SK-MEL-5 (cell line): Measurements from ENCODE around the gene PRR12. TPM values are rescaled to one million over a fixed set of nuclear protein-coding genes. Genes with fewer than 3 reads are reported as not detected.
A peak's percentile ranks its signal among the peaks of the same experiment; 100 is the strongest.
"Not testable (repeated sequence)": the region's sequence is repeated elsewhere in the genome, so short reads cannot be mapped to it uniquely, and the experiment has no call there.

Source experiments
- DNase-seq: peaks from one replicate; pipeline ENCODE4 v3.0.0-alpha.2; 2016; ENCODE audit warnings: low read depth, low spot score
- in situ Hi-C: cut with HindIII; loops from 2 replicates; pipeline ENCODE4 v1.10.0; 2016; ENCODE audit warnings: low sequenced_read_pairs, high pct_unique_total_duplicates, low pct_unique_long_range_greater_than_20kb
- total RNA-seq: library from RNA; depleted of rRNA; stranded (reverse); fragments of >200 nt; shearing (Covaris generic); gene quantifications from 2 replicates; pipeline ENCODE4 v1.2.3, GENCODE V29; 2014

The PRR12 gene
- total RNA-seq, 1 experiment from 2014 or later: 0.87 TPM

DNA sequence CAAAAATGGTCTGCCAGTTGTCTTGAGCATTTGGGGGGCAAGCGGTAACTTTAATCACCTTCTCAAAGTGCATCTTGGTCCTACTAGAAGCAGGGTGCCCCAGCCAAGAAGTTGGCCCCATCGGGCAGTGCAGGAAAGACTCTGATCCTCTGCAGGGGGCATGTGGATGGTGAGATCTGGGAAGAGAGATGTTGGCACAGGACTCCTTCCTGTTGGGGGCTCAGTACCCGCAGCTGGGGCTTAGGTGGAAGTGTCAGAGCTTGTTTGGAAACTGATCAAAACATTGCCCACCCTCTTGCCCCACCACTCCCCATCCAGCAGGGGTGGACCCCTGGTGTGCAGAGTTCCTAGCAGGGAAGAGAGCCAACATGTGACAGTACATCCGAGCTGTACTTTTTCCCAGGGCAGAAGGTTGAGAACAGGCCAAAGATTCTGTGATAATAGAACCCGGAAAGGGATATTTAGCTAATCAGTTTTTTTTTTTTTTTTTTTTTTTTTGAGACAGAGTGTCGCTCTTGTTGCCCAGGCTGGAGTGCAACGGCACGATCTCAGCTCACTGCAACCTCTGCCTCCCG lies 40.1 kb downstream of the PRR12 start:
- no peak for DNase-seq
- in situ Hi-C loops: no loop called here

DNA sequence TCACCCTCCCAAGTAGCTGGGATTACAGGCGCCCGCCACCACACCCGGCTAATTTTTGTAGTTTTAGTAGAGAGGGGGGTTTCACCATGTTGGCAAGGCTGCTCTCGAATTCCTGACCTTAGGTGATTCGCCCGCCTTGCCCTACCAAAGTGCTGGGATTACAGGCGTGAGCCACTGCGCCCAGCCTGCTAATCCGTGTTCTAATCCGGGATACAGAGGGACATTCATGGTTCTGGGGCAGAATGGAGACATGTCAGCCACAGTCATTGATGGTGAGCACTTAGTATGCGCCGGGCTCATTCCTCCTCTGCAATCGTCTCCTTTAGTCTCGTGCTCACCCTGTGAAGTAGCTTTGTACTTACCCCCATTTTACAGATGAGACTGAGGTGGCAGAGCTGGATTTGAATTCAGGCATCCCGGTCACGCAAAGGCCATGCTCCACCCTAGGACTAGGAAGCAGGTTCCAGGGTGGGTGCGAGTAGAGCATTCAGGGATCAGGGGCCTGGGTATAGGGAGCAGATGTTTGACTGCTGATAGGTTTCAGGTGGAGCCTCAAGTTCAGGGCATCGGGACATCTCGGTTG lies 40.7 kb downstream of the PRR12 start:
- DNase-seq: no peak
- in situ Hi-C loops: no loop called here

DNA sequence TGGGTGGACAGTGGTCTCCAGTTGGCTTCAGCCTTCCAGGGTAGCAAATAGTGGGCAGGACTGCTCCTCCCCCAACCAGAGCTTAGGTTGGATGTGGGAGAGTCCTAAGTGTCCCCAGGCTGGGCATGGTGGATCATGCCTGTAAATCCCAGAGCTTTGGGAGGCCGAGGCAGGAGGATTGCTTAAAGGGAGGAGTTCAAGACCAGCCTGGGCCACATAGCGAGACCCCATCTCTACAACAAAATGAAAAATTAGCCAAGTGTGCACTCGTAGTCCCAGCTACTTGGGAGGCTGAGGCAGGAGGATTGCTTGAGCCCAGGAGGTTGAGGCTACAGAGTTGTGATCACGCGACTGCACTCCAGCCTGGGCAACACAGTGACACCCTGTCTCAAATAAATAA lies 41.6 kb downstream of the PRR12 start:
- no peak for DNase-seq
- in situ Hi-C loops: no loop called here

DNA sequence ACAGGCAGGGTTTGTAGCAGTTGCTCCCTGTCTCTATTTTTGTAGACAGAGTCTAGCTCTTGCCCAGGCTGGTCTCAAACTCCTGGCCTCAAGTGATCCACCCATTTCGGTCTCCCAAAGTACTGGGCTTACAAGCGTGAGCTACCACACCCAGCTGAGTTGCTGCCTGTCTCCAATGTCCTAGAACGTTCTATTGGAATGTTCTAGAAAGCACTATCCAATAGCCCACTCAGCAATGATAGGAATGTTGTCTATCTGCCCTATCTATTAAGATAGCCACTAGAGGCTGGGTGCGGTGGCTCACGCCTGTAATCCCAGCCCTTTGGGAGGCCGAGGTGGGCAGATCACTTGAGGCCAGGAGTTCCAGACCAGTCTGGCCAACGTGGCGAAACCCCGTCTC lies 42.3 kb downstream of the PRR12 start:
- in situ Hi-C loops, DNase-seq: not testable (repeated sequence)

DNA sequence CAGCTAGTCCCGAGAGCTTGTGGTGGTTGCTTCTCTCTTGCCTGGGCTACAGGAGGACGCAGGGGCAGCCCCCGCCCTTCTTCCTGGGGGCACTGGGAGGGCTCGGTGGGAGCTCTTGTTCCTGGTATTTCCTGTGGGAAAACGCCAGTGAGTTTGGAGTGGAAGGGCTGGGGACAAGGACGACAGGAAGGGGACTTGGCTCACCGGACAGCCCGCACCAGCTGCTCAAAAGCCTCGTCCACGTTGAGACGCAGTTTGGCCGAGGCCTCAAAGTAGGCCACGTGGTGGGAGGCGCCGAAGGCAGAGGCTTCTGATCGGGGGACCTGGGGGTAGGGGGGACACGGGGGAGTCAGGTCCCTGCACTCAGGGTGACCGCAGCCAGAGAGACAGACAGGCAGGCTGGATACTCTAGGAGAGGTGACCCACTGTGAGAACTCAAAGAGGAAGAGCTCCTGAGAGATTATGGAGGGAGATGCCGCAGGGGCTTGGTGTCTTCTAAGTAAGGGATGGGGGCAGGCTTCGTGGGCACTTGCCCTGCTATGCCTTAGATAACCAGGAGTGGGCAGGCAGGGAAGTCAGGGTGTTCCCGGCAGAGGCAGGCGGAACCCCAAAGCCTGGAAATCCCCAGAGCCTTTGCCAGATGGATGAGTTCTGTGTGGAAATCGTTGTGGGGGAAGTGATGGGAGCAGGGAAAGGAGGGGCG lies 44.7 kb downstream of the PRR12 start:
- in situ Hi-C loops: no loop called here
- DNase-seq: no peak

DNA sequence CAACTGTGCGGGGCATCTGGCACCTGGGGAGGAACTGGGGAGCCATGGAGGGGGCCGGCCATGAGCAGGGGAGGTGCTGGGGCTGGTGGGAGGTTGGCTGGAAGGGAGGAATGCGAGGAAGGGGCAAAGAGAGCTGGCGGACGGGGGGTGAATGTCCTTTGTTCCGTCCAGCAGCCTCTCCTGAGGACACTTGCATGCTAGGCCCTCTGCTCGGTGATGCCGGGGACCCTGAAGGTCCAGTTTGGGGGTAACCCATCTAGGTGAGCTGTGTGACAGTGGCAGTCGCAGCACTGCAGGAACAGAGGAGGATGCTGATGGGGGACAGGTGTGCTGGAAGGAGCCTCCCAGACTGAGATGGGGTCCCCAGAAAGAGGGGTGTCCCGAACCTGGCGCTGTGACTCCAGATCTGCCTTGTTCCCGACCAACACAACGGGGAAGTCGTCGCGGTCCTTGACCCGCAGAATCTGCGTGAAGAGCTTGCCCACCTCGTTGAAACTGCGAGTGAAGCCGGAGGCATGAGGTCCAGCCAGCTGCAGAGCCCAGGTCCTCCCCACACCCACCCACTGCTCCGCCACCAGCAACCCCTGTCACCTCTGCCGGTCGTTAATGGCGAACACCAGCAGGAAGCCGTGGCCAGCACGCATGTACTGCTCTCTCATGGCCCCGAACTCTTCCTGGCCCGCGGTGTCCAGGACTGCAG lies 45.4 kb downstream of the PRR12 start:
- in situ Hi-C loops: no loop called here
- no peak for DNase-seq

DNA sequence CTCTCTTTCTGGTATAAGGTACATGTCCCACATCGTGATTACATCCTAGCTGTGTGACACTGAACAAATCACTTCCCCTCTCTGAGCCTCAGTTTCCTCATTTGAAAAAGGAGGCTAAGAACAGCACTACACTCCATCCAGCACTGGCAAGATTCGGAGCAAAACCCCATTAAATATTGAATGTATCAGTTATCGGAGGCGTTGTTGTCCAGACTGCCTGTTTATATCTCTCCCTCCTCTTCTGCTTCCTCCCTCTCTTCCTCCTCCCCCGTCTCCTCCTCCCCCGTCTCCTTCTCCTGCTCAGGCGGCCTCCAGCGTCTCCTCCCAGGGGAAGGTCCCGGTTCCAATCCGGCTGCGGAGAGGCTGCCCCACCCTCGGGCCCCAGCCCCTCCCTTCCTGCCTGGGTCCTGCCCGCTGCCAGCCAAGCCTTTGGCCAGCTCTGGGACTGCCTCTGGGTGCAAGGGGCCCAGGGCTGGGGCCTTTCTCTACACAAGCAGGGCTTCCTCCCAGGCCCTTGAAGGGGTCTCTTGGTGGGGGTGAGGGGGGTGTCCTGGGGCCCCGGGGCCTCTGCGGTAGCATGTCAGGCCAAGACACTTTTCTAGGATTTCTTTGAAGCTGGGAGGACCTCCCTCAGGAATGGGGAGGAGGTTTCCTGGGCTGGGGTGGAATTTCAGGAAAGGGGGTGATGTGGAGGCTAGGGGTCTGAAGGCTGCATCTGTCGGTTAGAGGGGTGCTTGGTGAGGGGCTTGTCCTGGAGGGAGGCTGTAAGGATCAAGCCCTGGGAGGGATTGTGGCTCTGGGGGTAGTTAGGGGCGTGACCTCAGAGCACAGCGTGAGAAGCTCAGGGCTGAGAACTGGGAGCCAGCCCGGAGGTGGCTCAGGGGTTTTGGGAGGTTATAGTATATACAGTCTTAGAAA lies 47.1 kb downstream of the PRR12 start:
- peak; percentile 69 for DNase-seq
- in situ Hi-C loops: no loop called here

DNA sequence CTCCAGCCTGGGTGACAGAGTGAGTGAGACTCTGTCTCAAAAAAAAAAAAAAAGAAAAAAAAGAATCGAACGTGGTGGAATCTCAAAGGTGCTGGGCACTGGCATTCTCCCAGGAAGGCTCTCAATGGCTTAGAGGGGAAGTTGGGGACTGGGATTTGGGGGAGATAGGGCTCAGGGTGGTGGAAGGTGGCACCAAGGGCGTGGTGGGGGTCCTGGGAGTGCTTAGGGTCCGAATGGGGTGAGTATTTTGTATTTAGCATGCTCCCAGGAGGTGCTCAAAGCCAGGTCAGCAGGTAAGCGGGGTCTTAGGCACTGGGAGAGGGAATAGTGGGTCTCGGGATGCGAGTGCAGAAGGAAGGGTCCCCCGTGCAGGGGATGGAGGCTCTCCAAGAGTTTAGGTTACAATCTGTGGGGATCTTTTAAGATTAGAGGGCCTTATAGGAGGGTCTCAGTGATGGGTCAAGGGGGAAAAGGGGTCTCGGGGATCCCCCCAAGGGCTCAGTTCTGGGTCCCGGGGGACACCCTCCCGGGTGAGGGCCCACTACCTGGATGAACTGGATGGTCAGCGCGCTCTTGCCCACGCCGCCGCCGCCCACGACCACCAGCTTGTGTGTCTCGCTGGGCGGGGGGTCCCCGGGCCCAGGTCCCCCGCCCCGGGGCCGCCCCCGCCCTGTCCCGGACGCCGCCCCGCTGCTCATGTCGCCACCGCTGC lies 48.6 kb downstream of the PRR12 start:
- in situ Hi-C loops: no loop called here
- DNase-seq: no peak

DNA sequence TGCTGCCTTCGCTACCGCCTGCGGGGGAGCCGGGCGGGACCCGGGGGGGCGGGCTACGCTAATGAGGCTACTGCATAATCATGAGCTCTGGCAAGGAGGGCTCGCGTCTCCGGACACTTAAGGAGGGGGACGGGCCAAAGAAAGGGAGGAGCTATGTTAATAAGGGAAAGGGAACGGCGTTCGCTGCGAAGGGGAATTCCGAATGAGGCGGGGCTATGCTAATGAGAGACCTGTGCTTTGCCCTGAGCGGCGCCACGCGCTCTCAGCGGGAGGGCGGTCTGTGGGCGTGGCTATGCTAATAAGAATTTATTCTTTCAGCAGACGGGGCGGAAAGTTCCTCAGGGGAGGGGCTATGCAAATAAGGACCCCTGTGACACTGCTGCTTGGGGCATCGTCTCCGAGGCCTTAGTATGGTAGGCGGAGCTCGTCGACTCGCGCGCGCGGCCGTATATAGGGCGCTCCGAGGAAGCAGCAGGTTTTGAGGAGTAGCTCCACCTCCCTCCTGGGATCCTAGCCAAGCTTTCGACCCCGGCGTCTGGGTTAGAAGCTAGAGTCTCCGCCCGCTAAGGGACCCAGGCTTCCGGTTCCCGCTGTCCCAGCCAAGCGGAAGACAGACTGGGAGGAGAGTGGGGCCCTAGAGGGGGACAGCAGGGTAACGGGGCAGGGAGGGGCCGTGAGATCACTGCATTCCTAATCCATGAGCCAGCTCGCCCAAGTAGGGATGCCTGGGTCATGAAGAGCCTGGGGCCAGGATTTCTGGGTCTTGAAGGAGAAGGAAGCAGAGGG lies 49.3 kb downstream of the PRR12 start, which contains the start of gene RRAS:
TSS of gene RRAS (minus strand) at position 31 of the 786 bp plus-strand sequence. CDS start 45 bp downstream, outside the sequence.
- peak; percentile 99 for DNase-seq
- in situ Hi-C loops: no loop called here

DNA sequence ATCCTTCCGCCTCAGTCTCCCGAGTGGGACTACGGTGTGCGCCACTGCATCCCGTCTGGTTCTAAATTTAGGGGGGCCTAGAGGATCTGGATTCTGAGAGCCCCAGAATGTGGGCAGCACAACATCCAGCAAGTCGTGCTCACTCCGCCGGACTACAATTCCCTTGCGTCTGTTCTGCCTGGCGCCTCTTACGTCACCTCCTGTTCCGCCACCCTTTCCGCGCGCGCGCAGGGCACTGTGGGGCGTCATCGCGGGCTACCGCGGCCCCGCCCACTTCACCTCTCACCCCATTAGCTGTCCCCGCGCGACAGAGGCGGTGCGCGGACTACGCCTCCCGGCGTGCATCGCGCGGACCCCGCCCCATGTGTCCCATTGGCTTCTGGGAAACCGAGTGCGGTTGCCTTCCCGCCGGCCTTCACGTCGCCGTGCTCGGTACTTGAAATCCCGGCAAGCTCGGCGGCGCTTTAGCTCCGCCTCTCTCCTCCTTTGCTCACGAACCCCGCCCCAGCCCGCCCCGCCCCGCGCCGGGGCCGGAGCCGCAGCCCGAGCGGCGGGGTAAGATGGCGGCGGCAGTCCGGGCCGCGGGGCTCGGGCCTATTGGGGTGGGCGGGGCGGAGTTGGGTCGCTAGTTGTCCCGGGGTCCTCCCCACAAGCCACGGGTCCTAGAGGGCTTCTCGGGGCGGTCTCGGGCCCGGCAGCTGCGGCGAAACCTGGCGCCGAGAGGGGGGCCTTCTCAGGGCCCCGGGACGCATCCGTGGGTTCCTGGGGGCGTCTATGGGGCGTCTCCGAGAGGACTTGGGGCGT lies 50.9 kb downstream of the PRR12 start, which contains the start of gene SCAF1:
TSS of gene SCAF1 (plus strand) at position 522 of the 804 bp plus-strand sequence. CDS start 2,818 bp downstream, outside the sequence.
- DNase-seq: peak; percentile 98
- in situ Hi-C loops: no loop called here

DNA sequence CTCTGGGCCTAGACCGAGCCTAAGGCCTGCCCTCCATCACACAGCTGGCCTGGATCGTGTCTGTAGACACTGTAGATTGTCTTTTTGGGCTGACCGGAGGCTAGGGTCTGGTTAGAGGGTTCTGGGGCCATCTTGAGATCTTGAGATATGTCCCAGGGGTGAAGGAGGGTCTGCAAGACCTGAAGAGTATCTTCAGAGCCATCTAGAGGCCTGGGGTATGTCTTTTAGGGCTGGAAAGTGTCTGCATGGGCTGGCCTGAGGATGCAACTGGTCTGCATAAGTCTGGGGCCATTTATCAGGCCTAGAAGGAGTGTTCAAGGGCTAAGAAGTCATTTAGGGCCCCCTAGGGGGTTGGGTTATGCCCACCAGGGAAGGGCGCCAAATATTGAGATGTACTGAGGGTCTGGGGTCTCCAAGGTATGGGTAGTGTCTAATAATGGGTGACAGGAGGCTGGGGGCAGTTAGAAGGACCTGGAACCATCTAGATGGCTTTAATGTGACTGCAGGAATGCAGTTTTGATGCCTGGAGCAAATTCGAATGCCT lies 51.6 kb downstream of the PRR12 start:
- in situ Hi-C loops: no loop called here
- DNase-seq: no peak

DNA sequence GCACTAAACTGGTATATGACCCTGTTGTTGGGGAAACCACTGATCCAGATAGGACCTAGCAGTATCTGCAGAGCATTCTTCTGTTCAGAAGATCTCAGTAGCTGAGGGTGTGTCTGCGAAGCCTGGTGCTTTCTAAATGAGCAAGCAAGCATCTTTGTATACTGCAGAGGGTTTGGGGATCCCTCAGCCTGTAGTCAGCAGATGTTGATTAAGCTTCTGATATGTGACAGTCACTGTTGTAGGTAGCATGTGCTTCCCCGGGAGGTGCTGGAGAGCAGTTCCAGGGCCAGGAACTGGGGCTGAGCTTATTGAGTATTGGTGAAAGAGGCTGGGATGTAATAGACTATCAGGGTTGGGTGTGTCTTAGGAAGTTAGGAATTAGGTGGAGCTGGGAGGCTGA lies 52.5 kb downstream of the PRR12 start:
- no peak for DNase-seq

DNA sequence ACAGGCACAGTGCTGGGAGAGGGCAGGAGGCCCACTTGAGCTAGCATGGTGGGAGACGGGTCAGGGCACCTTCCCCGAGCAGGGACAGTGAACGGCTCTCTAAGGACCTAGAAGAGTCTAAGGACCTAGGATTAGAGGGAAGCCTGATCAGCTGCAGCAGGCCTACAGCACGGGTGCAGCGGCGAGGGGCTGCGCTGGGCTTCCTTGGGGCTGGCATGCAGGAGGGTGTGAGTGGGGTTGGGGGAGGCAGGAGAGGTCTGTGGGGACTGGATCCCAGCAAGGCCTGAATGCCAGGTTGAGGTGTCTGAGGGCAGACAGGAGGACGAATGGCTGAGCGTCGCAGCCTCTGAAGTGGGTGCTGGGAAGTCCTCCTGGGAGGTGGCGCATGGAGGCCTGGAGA lies 54.6 kb downstream of the PRR12 start:
- in situ Hi-C loops: no loop called here
- DNase-seq: no peak

More for the DNA sequence above, 52.5 kb downstream of the PRR12 start:
- in situ Hi-C loops: no loop called here

DNA sequence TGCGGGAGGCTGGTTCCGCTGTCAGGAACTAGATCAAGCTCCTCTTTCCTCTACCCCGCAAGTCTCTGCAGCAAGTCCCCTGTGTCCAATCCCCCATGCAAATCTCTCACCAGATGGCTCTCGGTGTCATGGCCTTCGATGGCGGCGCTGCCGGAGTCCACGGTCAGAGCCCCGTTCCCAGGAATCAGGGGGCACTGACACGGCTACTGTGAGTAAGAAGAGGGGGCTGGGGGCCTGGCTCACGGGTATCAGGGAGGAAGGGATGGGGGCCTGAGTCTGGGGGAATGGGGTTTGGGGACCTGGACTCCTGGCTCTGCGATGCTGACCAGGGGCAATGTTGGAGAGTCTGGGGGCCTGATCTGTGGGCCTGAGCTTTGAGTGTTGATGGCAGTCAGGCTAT lies 55.0 kb downstream of the PRR12 start:
- no peak for DNase-seq
- in situ Hi-C loops: no loop called here

DNA sequence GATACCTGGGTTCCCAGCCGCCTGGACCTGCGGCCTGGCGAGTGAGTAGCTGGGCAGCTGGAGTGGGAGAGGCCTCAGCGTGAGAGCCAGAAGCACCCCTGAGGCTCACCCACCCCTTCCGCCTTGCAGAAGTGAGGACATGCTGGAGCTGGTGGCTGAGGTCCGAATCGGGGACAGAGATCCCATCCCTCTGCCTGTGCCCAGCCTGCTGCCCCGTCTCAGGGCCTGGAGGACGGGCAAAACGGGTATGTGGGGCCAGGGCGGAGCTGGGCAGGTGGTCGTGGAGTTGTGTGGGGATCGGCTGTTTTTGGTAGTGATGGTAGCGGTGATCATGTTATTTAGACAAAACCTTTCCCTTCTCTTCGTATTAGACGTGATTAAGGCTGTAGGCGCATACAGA lies 55.6 kb downstream of the PRR12 start:
- no peak for DNase-seq
- in situ Hi-C loops: no loop called here
